Type B pancreatic cell (in vitro differentiated cells): ENCODE results near the gene ZSWIM6. TPM values are rescaled to one million over a fixed set of nuclear protein-coding genes. Genes with fewer than 3 reads are reported as not detected.

Experiments
- DNase-seq: peaks from one replicate; pipeline ENCODE4 v3.0.0; 2021; ENCODE audit warnings: mixed read lengths; ENCODE audit not compliant: unreplicated experiment; ENCODE audit errors: extremely low spot score
- H3K27ac Mint-ChIP-seq: 2 replicates; pipeline ENCODE4 v1.8.0; 2021; ENCODE audit warnings: mild to moderate bottlenecking, mixed read lengths
- H3K27me3 Mint-ChIP-seq: 2 replicates; pipeline ENCODE4 v1.8.0; 2021; ENCODE audit warnings: mixed read lengths
- H3K36me3 Mint-ChIP-seq: 2 replicates; pipeline ENCODE4 v1.8.0; 2021; ENCODE audit warnings: mixed read lengths
- H3K4me1 Mint-ChIP-seq: one replicate; pipeline ENCODE4 v1.8.0; 2021; ENCODE audit warnings: mixed read lengths; ENCODE audit not compliant: unreplicated experiment
- H3K4me3 Mint-ChIP-seq: 2 replicates; pipeline ENCODE4 v1.8.0; 2021; ENCODE audit warnings: mild to moderate bottlenecking, mixed read lengths
- H3K9me3 Mint-ChIP-seq: 2 replicates; pipeline ENCODE4 v1.8.0; 2021; ENCODE audit warnings: mixed read lengths
- total RNA-seq: library from RNA; stranded (reverse); gene quantifications from 2 replicates; pipeline ENCODE4 v1.2.1, GENCODE V29; 2021; ENCODE audit warnings: low replicate concordance
- TF ChIP-seq, protein P1 (sequence below): fragments of 200-600 bp; sonication (generic); conservative IDR thresholded peaks from 2 replicates; pipeline ENCODE4 v1.5.0; 2021; ENCODE audit warnings: antibody characterized with exemption, mild to moderate bottlenecking

Gene ZSWIM6
- total RNA-seq, 1 donor from 2014 or later: 24.6 TPM

DNA sequence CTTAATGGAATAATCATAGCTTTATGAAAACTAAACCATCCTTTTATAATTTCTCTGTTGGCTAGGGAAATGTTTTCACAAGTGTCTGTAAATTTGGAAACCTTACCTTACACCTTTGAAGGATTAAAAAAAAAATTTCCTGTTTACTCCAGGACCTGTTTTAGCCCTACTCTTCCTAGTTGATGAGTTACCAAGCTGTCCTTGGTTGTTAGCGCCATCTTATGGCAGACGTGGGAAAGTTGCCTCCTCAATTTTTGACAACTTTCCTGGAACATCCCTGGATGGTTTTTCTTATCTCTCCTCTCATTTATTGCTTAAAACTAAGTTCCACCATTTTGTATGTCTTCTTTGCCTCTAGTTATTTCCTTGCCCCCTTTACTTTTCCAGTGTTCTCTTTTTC, 25.7 kb downstream of the ZSWIM6 start:
- H3K27ac Mint-ChIP-seq: no peak overlapping the region
- DNase-seq: no peak
- no peaks in the 10 kb centered on the region for H3K27me3 Mint-ChIP-seq
- peaks cover 16% of the 10 kb centered on the region for H3K36me3 Mint-ChIP-seq
- H3K4me3 Mint-ChIP-seq: no peak overlapping the region
- H3K4me1 Mint-ChIP-seq: peaks cover 35% of the 10 kb centered on the region
- peaks cover 11% of the 10 kb centered on the region for H3K9me3 Mint-ChIP-seq
- TF ChIP-seq, protein P1, sequence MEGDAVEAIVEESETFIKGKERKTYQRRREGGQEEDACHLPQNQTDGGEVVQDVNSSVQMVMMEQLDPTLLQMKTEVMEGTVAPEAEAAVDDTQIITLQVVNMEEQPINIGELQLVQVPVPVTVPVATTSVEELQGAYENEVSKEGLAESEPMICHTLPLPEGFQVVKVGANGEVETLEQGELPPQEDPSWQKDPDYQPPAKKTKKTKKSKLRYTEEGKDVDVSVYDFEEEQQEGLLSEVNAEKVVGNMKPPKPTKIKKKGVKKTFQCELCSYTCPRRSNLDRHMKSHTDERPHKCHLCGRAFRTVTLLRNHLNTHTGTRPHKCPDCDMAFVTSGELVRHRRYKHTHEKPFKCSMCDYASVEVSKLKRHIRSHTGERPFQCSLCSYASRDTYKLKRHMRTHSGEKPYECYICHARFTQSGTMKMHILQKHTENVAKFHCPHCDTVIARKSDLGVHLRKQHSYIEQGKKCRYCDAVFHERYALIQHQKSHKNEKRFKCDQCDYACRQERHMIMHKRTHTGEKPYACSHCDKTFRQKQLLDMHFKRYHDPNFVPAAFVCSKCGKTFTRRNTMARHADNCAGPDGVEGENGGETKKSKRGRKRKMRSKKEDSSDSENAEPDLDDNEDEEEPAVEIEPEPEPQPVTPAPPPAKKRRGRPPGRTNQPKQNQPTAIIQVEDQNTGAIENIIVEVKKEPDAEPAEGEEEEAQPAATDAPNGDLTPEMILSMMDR: peak; percentile 65

DNA sequence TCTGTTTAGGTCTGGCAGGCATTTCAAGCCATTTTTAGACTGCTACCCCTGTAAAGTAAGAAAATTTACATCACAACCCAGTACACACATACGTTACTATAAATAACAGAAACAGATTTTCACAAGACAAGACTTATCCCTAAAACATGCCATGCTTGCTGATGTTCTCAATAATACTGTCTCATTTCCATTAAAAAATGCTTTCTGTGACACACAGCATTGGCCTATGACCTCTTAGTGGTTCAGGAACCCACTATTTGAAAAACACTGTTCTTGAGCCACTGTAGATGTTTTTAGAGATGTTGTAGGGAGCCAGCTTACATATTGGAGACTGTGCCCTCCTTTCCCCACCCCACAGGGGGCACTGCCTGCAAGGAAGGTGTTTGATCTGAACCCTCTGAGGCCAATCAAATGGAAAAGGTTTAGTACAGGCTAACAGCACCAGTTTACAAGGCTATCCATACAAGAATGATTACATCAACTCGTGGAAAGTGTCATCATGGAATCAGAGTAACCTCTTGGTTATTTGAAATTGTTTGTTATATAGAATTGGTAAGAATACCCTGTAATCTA, 30.8 kb downstream of the ZSWIM6 start:
- peaks cover 26% of the 10 kb centered on the region for H3K36me3 Mint-ChIP-seq
- H3K9me3 Mint-ChIP-seq: peaks cover 9% of the 10 kb centered on the region
- no peak overlapping the region for H3K27ac Mint-ChIP-seq
- H3K27me3 Mint-ChIP-seq: no peaks in the 10 kb centered on the region
- no peak for DNase-seq
- TF ChIP-seq, protein P1: peak; percentile 43
- H3K4me1 Mint-ChIP-seq: peaks cover 28% of the 10 kb centered on the region
- no peak overlapping the region for H3K4me3 Mint-ChIP-seq

DNA sequence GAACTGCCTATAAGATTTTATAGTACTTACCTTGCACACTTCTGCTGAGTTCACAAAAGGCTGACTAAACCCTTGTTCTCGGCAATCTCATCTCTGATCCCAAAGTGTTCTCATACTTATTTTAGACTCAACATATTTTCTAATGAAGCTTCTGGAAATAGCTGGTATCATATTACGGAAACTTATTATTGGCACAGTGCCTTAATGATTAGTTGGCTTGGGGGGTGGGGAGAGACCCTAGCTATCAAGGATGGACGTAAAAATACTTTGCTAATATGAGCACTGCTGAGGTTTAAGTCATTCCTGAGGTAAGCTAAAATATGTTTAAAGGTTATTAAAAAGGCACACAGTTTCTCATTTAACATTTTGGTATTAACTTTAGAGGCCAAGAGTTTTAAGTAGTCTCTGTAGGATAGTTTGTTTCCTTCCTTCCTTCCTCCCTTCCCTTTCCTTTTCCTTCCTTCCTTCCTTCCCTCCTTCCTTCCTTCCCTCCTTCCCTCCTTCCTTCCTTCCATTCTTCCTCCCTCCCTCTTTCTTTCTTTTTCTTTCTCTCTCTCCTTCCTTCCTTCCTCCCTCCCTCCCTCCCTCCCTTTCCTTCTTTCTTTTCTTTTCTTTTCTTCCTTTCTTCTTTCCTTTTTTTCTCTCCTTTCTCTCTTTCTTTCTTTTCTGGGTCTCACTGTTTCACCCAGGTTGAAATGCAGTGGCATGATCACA, 31.5 kb downstream of the ZSWIM6 start:
- no peak overlapping the region for H3K4me3 Mint-ChIP-seq
- peaks cover 6% of the 10 kb centered on the region for H3K9me3 Mint-ChIP-seq
- peaks cover 28% of the 10 kb centered on the region for H3K4me1 Mint-ChIP-seq
- TF ChIP-seq, protein P1: no peak
- DNase-seq: no peak
- peaks cover 23% of the 10 kb centered on the region for H3K36me3 Mint-ChIP-seq
- no peaks in the 10 kb centered on the region for H3K27me3 Mint-ChIP-seq
- H3K27ac Mint-ChIP-seq: no peak overlapping the region

DNA sequence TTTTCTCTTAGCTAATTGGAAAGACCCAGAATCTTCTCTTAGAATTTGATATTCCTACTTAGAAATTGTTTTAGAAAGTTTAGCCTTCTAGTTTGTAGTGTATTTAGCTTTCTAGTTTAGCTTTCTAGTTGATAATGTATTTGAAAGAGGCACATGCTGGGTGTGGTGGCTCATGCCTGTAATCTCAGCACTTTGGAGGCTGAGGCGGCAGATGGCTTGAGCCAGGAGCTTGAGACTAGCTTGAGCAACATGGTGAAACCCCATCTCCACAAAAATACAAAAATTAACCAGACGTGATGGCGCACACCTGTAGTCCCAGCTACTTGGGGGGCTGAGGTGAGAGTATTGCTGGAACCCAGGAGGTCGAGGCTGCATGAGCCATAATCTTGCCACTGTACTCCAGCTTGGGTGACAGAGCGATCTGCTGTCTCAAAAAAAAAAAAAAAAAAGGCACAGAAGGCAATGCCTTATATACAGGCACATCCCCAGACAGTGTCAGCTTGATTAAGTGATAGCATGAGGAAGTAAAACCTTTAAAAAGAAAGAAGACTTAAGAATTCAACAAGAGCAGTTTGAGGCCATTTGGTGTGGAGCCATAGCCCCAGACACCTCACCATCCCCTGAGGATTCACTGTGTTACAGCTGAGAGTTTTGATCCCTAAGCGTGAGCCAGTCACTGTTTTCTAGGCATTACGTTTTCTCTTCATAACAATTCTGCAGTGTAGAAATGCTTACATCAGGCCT, 34.6 kb downstream of the ZSWIM6 start:
- no peak for DNase-seq
- TF ChIP-seq, protein P1: no peak
- peaks cover 19% of the 10 kb centered on the region for H3K4me1 Mint-ChIP-seq
- H3K9me3 Mint-ChIP-seq: no peaks in the 10 kb centered on the region
- H3K27me3 Mint-ChIP-seq: no peaks in the 10 kb centered on the region
- peak overlapping the region; percentile 52 for H3K27ac Mint-ChIP-seq
- H3K4me3 Mint-ChIP-seq: no peak overlapping the region
- peaks cover 17% of the 10 kb centered on the region for H3K36me3 Mint-ChIP-seq

DNA sequence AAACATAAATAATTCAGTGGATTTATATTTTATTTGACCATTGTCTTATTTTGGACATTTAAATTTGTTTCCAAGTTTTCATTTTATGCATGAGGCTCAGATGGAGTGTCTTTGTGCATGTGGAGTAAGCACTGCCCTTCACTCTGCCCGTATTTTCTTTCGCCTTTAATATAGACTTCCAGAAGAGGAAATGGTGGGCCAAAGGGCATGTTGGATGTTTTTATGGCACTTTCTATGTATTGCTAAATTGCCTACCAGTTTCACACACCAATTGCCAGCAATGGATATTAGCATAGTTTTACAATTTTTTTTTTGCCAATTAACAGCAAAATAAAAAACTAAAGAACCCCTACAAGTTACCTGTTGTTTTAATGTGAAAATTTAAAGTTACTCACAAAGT, 38.4 kb downstream of the ZSWIM6 start:
- H3K9me3 Mint-ChIP-seq: no peaks in the 10 kb centered on the region
- TF ChIP-seq, protein P1: no peak
- peaks cover 33% of the 10 kb centered on the region for H3K36me3 Mint-ChIP-seq
- H3K4me1 Mint-ChIP-seq: peaks cover 13% of the 10 kb centered on the region
- DNase-seq: no peak
- H3K27me3 Mint-ChIP-seq: no peaks in the 10 kb centered on the region
- no peak overlapping the region for H3K27ac Mint-ChIP-seq
- H3K4me3 Mint-ChIP-seq: no peak overlapping the region
